Pancreas (tissue), 10 donors: ENCODE data around the gene FBXO31. TPM values are rescaled to one million over a fixed set of nuclear protein-coding genes. Genes with fewer than 3 reads are reported as not detected.

Source experiments
- ATAC-seq, 4 donors: fragments of 200-7000 bp; cut with Tn5 transposase; one replicate each; pipeline versions ENCODE4 v1.8.0 to v1.9.1; 2020; ENCODE audit warnings: mild to moderate bottlenecking in 4 of 4, moderate library complexity in 4 of 4
- DNase-seq, 6 donors: peaks; one replicate each; pipeline ENCODE4 v3.0.0-alpha.2; 2020
- FAIRE-seq: peaks from 2 replicates; lab custom pipeline; 2012; peaks lifted over from hg19 to GRCh38; lab: Jason Lieb, UNC
- H3K27ac ChIP-seq, 4 donors: fragments of 200-600 bp; sonication (generic); 1 replicate in 3 of 4; 2 replicates in 1 of 4; pipeline versions ENCODE4 v1.5.0 to v1.8.0; 2020
- H3K27me3 ChIP-seq, 4 donors: fragments of 200-600 bp; one replicate each; pipeline ENCODE4 v1.8.0; 2021
- H3K36me3 ChIP-seq, 3 donors: fragments of 200-600 bp; sonication (generic) in 1 of 3; one replicate each; pipeline versions ENCODE4 v1.5.0 to v1.8.0; 2020 to 2021
- H3K4me1 ChIP-seq, 3 donors: fragments of 200-600 bp; one replicate each; pipeline ENCODE4 v1.8.0; 2021
- H3K4me3 ChIP-seq, 4 donors: fragments of 200-600 bp; sonication (generic) in 2 of 4; one replicate each; pipeline versions ENCODE4 v1.5.0 to v1.8.0; 2020 to 2021
- H3K9me3 ChIP-seq, 4 donors: fragments of 200-600 bp; one replicate each; pipeline ENCODE4 v1.8.0; 2021
- CTCF ChIP-seq, 4 donors: fragments of 200-600 bp; sonication (generic) in 3 of 4; IDR thresholded peaks; one replicate each; pipeline versions ENCODE4 v1.5.0 to v1.8.0; 2021; ENCODE audit warnings: antibody characterized with exemption in 4 of 4
- WGBS, 2 donors: extraction: QIAGEN DNeasy Blood & Tissue Kit; methylation state at CpG; one replicate each; pipeline ENCODE4 v1.1.7; 2013; 5-methylcytosine and 5-hydroxymethylcytosine counted together
- intact Hi-C, 3 donors: fragments of 100-400 bp; cut with DNase I; formaldehyde crosslinking; loops; one replicate each; pipeline versions ENCODE4 v1.11.1 to v1.14.2; 2022
- polyA plus RNA-seq, 2 donors: library from polyadenylated mRNA; stranded (reverse); fragments of 200-250 nt; gene quantifications; one replicate each; pipeline ENCODE4 v1.2.3, GENCODE V29; 2013
- total RNA-seq, 6 donors: library from RNA; stranded (reverse); fragmentation: NEBNext Ultra II Directional in 4 of 6; extraction: Animal tissue kit (Norgen Biotek cat#: 25700) in 4 of 6; gene quantifications; one replicate each; pipeline versions ENCODE4 v1.2.1 to v1.2.4, GENCODE V29; 2021 to 2023
- donor health status: healthy with polysubstance abuse.
- donor health status: DM: no; HTN: no; CAD: no; lungs with moderate emphysema.
- donor health status: DM: no; HTN: no; CAD: no.
- donor health status: control.
- donor health status: control.
- donor health status: Bipolar disorder and iron deficiency.
- donor health status: DM: yes; HTN: yes; CAD: no.
- donor health status: DM: no; HTN: no; CAD: no.
- donor health status: DM: no; HTN: no; CAD: no.
- donor health status: DM: yes; HTN: yes; CAD: no.

The FBXO31 gene
- total and polyA plus RNA-seq, 8 donors, result 18.8 to 37.3 (median 24.9) TPM

- 92 to 94% methylated on average over 13 of the region's 13 CpGs for WGBS, 2 donors
- Histone ChIP-seq H3K4me3 (no peak overlapping the region), H3K9me3 (no peaks in the 10 kb centered on the region), H3K27me3 (no peaks in the 10 kb centered on the region), H3K27ac (no peak overlapping the region), H3K36me3 (peaks cover 0 to 53% (median 18%) of the 10 kb centered on the region in 3 donors), H3K4me1 (no peaks in the 10 kb centered on the region)
- DNase-seq, result no peak
- no peak for ATAC-seq
- no peak for TF ChIP-seq CTCF (IDR thresholded peaks at IDR 0.05)
- intact Hi-C loops, result loop anchor here in 1 of 3 donors (10.0 kb wide), 1 partner anchor 225 kb away; no protein-coding TSS in a partner anchor
- no peak for FAIRE-seq
These were observed 26.2 kb upstream of the FBXO31 start for GRCh38 chr16:87409781-87410180.

- no peak for TF ChIP-seq CTCF (IDR thresholded peaks at IDR 0.05)
- Histone ChIP-seq H3K36me3 (peaks cover 0 to 51% (median 18%) of the 10 kb centered on the region in 3 donors), H3K27ac (no peak overlapping the region), H3K4me3 (no peak overlapping the region), H3K4me1 (no peaks in the 10 kb centered on the region), H3K9me3 (no peaks in the 10 kb centered on the region), H3K27me3 (no peaks in the 10 kb centered on the region)
- intact Hi-C loops, result no loop called here
- DNase-seq, result no peak
- WGBS, 2 donors, result 86 to 89% methylated on average over 13 of the region's 13 CpGs
- no peak for ATAC-seq
- no peak for FAIRE-seq
These were observed 25.6 kb upstream of the FBXO31 start for GRCh38 chr16:87409153-87409552.

GRCh38 chr16:87407511-87408112, 24.0 kb upstream of the FBXO31 start:
- Histone ChIP-seq H3K4me3 (no peak overlapping the region), H3K36me3 (peaks cover 0 to 58% (median 22%) of the 10 kb centered on the region in 3 donors), H3K4me1 (no peaks in the 10 kb centered on the region), H3K9me3 (no peaks in the 10 kb centered on the region), H3K27me3 (no peaks in the 10 kb centered on the region), H3K27ac (no peak overlapping the region)
- no peak for DNase-seq
- intact Hi-C loops, result no loop called here
- ATAC-seq, result peak in 3 of 4 donors; percentile 34 to 41 (median 40)
- 86 to 87% methylated on average over 26 of the region's 26 CpGs for WGBS, 2 donors
- TF ChIP-seq CTCF (IDR thresholded peaks at IDR 0.05), result no peak
- no peak for FAIRE-seq

GRCh38 chr16:87406495-87407088, 23.0 kb upstream of the FBXO31 start:
- intact Hi-C loops, result no loop called here
- Histone ChIP-seq H3K4me3 (no peak overlapping the region), H3K9me3 (no peaks in the 10 kb centered on the region), H3K27ac (no peak overlapping the region), H3K27me3 (no peaks in the 10 kb centered on the region), H3K36me3 (peaks cover 0 to 56% (median 23%) of the 10 kb centered on the region in 3 donors), H3K4me1 (no peaks in the 10 kb centered on the region)
- no peak for DNase-seq
- ATAC-seq, result no peak
- no peak for TF ChIP-seq CTCF (IDR thresholded peaks at IDR 0.05)
- 92 to 93% methylated on average over 14 of the region's 14 CpGs for WGBS, 2 donors
- no peak for FAIRE-seq
